HG02840 (cell line): ENCODE data around the gene SORBS2.

ENCODE experiments used
- ATAC-seq: cut with Tn5 transposase; IDR thresholded peaks from one replicate; pipeline ENCODE4 v1.9.1; 2021; ENCODE audit warnings: mild to moderate bottlenecking, moderate library complexity, moderate number of reproducible peaks; ENCODE audit not compliant: unreplicated experiment, low FRiP score

SORBS2 gene

DNA sequence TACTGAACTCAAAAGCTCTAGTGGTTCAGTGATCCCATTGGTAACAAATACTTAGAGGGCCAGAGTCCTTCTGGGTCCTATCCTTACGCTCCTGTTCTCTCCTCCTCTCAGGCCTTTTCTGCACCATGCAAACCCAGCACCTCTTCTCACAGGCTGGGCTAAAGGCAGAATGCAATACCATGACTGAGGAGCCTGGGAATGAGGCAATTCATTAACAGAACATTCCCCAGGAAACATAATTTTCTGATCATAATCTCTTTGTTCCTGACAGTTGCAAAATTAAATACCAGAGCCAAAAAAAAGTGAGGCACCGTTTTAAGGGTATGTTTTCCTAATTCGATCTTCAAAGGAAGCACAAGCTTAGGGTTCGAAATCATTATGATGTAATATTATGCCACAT lies 9.0 kb downstream of the SORBS2 start:
- ATAC-seq = no peak

DNA sequence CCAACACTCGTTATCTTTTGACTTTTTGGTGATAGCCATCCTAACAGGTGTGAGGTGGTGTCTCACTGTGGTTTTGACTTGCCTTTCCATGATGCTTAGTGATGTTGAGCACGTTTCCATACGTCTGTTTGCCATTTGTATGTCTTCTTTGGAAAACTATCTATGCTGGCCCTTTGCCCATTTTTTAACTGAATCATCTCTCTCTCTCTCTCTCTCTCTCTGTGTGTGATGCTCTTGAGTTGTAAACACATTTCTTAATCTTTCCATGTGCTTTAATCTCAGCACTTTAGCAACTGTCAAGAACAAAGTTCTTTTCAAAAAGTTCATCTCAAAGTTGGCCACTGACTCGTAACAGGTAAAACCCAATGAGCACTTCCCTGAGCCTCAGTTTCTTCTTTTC lies 10.5 kb downstream of the SORBS2 start:
- no peak for ATAC-seq

DNA sequence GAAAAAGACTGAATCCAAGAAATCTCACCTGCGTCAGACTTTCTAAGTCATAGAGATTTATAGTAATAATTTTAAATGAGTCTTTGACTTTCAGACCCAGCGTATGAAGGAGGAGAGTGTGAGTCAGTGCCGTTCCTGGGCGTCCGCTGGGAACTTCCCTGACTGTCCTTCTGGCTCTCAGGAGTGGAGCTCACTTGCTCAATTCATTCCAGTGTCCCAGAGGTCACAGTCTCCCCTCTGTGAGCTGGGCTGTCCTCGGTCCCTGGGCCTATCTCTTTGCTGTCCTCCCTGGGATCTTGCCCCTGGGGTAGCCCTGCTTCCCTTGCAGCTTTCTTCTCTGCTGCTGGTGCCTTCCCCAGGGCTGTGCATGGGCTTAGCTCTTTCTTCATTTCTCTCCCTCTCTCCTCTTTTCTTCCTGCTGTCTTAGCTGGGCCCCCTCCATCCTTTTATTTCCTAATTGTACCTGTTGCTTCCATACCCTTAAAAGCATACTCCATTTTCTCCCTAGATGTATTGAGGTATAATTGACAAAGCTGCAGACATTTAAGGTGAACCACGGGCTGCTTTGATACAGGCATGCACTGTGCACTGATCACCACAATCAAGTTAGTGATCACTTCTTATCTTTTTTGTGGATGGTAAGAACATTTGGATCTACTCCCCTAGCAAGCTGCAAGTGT lies 11.6 kb downstream of the SORBS2 start:
- ATAC-seq = no peak

DNA sequence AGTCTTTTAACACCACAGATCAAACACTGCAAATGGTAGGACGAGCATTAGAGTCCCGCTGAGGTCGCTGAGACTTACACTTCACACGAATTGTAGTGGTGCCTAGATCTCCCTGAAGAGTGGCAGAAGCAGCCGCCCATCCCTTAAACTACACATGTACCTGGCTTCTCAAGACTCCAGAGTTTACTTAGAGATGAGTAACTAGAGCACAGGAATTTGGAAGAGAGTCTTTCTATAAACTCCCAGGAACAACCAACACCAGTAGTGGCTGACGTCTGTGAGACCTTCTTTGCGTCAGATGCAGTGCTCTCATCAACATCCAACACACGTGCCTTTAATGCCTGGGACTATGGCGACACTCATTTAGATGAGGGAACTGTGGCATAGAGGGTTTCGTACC lies 12.6 kb downstream of the SORBS2 start:
- no peak for ATAC-seq

DNA sequence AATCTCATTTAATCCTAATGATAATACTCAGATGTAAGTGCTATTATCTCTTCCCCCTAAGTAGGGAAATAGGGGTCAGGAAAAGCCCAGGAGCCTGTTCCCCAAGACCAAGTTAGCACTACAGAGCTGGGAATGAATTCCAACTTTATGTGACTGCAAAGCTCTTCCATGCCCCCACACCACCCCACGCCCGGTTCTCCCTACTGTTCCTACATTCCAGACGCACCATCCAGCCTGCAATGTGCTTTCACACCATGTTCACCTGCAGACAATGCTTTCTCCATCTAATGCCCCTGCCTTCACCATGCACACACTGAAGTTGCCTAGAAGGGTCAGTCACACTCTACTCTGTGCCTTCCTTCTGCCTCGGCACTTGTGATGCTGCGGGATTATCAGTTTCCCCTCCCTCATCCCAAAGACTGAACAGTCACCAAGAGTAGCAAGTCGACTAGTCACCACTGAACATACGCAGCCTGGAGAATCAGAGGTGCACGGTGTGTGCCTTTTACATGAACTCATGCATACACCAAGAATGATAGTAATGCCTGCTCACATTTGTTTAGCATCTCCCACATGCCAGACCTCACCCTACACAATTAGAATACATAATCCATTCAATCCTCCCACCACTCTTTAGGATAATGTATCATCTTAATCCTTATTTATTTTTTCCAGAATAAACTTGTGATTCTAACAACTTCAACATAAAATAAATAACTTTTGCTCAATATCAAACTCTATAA lies 14.2 kb downstream of the SORBS2 start:
- ATAC-seq = no peak

DNA sequence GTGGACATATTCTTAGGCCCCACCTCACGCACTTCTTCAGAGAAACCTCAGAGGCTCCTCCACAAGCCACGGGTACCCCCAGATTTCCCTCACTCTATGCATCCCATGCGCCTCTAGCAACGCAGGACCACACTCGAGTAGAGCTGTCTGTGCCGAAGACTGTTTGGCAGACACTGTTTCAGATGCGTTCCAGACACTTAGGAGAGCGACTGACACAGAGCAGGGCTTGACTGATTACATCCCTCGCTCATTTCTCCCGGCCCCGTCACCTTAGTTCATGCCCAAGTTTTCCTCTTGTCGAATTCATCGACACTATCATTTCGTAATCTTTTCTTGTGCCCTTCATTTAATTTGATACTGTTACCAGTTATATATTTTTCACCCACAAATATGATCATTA lies 15.0 kb downstream of the SORBS2 start:
- no peak for ATAC-seq

DNA sequence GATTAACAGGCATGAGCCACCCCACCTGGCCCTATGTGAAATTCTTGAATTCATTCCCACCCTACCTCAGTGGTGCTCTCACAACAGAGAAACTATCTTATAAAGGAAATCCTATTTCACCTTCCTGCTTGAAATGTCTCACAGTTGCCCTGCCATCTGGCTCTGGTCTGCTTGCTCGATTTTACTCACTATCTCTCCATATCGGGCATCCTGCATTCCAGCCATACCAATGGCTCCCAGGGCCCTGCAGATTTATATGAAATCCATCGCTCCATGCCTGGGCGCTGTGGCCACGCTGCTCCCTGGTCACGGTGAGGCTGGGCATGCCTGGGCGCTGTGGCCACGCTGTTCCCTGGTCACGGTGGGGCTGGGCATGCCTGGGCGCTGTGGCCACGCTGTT lies 15.8 kb downstream of the SORBS2 start:
- no peak for ATAC-seq

DNA sequence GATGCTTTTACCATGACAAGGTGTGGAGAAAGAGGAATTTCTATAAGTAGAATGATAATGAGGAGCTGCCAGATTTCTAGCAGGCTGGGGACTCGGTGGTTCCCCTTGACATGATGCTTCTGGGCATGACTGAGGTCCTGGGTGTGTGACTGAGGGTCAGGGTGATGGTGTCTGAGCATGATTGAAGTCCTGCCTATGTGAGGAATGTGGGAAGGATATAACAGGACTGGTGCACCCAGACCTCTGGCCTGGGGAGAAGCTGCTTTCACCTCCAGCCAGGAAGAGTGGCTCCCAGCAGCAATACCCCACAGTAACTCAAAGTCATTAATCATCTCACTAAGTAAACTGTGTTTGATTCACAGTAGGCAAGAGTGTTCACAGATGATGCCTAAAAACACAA lies 17.4 kb downstream of the SORBS2 start:
- ATAC-seq = no peak

DNA sequence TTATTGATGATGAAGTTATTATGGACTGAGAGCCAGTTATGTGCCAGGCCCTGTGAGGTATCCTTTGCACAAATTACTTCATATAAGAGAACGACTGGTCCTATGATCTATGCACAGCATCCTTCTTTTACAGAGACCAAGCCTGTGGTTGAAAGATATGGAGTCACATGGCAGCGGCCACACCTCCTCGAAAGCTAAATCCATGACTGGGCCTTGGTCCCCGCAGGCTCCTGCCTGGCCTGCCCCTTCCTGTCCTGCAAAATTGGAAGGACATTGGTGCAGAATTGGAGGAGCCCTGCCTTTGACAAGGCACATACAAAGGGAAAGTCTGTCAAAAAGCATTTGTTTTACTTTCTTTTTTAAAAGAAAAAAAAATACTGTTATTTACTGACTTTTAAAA lies 18.3 kb downstream of the SORBS2 start:
- ATAC-seq = no peak

DNA sequence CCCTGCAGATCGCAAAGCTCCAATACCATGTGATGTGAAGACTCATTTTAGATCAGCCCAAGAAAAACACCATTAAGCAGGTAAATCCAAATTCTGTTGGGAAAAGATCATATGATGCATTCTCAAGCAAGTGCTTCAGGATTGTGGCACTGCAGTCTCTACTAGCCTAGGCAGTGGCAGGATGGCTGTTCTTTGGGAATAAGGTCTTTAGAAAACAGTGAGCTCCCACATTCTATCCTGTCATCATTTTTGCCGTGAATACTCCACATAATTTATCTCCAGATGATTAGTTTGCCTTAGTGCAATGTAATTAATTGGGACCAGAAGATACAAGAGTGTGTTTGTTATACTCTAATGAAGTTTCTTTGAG lies 18.9 kb downstream of the SORBS2 start:
- ATAC-seq = no peak

DNA sequence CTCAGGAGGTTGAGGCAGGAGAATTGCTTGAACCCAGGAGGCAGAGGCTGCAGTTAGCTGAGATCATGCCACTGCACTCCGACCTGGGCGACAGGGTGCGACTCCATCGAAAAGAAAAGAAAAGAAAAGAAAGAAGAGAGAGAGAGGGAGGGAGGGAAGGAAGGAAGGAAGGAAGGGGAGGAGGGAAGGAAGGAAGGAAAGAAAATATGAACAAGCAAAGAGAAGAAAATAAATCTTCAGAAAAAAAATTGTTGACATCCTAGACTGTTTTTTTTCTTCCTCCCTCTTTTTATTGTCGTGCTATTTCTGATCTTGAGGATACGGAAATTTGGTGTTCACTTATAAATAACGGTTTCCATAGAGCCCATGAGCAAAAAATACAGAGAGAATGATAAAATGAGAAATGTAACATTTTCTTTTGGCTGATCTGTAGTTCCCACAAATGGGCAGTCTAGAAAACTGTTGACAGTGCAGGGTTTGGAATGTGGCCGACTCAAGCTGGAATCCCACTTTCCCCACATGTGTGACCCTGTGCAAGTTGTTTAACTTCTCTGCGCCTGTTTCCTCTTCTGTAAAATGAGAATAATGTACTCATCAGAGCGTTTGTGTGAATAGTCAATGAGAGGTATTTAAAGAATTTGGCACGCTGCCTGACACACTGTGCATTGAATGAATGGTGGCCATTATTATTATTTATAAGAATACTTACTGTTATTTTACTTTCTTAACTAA lies 19.4 kb downstream of the SORBS2 start:
- no peak for ATAC-seq

DNA sequence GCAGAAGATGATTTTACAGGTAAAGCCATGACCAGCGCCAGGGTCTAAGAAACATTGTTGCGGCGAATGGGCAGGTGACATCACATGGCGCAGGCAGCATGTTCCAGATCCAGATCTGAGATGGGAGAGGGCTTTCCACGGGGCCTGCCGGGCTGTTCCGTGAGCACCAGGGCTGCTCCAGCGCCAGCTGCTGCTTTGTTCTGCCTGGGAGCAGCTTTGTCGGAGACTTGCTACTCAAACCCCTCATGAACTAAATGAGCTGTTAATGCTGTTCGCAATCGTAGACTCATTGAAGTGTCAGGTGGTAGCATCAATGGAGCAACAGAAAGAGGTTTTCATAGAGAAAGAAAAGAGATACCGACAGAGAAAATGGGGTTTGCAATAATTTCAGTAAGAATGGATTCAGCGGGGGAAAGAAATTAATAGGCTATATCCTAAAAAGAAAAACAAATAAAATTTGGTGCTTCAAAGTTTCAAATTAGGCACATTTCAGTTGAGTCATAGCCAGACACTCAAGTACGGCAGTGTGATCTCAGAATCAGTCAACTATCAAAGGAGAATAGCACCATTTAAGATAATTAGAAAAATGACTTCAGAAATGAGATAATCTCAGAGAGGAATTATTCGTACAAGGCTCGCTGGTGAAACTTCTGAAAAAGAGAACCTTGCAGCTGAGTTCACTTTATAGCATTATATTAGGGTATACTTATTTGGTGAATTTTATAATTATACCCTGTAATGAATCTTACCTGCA lies 23.9 kb downstream of the SORBS2 start:
- ATAC-seq = no peak

DNA sequence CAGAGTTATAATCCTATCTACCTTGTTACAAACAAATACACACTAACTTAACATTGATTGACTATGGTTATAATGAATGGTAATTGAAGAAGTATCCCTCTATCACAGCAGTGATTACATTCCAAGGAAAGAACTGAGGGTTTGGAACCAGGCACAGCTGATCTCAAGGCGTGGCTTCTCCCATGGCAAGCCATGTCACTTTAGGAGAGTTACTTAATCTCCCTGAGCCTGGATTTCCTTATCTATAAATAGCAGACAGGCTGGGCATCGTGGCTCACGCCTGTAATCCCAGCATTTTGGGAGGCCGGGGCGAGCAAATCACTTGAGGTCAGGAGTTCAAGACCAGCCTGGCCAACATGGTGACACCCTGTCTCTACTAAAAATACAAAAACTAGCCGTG lies 25.6 kb downstream of the SORBS2 start:
- ATAC-seq = no peak

DNA sequence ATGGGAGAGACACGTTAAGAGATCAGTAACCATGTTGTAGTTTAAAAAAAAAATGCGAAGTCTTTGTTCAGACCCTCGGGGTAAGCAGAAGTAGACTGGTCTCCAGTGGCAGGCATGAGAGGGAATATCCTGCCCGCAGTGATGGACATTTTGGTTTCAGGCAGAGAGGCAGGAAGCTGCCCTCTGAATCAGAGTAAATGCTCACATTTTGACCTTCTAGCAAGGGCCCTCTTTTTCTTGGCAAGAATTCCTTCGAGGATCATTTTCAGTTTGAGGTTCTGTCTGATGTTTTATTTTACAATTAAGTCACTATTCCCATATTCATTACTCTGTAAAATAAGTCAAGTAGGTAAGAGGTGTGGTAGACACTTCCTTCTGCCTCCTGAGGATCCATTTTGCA lies 28.4 kb downstream of the SORBS2 start:
- ATAC-seq = no peak

DNA sequence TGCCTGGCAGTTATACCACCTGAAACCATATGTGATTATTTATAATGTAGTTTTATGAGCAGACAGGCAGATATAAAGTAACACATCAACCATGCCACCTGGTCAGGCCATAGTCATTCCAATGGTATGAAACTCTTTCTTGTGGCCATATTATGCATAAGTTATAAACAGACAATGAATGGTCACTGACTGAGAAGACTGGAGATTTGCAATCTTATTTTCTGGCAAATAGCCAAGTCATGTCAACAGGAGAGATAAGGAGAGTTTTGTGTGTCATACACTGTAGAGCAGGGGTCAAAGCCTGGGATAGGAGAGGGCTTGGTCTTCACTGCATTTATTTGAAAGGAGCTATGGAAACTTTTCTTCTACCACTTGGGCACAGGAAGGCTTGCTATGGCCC lies 29.5 kb downstream of the SORBS2 start:
- no peak for ATAC-seq

DNA sequence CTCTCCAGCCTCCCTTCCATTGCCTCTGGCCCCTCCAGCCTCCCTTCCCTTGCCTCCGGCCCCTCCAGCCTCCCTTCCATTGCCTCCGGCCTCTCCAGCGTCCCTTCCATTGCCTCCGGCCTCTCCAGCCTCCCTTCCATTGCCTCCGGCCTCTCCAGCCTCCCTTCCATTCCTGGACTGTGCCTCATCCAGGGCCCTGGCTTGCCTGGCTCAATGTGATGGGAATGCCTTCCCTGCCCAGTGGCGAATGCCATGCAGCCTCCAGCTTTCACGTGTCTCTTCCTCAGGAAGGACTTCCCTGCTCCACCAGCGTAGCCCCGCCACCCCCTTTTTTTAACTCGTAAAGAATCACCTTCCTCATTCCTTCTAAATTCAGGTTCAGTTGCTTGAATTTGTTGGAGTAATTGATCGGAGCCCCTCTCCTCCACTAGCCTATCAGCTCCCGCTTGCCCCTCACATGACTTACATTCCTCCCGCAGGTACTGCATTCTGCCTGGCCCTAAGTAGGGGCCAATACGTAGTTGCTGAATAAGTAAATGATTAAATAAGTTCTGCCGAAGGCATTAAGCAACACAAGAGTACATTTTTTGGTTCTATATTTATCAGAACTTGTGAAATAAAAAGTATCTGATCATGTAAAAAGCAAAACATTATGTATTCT lies 30.3 kb downstream of the SORBS2 start:
- no peak for ATAC-seq

DNA sequence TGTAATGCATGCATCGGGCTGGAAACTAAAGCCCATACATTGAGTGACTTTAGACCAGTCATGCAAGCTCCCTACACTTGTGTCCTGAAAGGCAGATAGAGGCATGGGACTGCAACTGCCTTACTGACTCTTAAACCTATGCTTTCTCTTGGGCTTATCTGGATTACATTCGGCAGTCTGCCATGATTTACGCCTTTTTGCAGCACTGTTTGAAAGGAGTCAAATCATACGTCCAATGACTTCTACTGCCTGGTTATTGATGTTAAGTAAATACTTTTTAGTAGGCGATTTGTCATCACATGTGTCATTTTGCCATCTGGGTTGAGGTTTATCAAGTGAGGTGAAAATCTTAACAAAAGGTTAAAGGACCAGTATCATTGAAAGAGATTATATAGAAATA lies 31.5 kb downstream of the SORBS2 start:
- no peak for ATAC-seq

DNA sequence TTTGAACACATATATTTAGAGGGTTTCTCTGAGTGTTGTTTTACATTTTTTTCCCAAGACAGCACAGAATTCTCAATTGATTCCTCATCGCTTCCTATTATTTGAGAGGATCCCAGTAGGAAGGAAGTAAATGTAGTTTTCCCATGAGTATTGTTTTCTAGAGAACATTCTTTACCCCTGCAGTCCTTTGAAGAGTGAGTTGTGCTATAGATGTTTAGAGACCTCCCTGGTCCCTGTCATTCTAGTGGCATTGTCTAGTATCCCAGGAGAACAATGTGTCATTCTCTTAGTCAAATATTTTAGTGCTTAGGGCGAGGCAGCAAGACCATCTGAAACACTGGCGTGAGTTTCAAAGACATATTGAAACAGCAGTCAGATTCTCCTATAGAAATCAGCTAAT lies 32.5 kb downstream of the SORBS2 start:
- ATAC-seq = no peak

DNA sequence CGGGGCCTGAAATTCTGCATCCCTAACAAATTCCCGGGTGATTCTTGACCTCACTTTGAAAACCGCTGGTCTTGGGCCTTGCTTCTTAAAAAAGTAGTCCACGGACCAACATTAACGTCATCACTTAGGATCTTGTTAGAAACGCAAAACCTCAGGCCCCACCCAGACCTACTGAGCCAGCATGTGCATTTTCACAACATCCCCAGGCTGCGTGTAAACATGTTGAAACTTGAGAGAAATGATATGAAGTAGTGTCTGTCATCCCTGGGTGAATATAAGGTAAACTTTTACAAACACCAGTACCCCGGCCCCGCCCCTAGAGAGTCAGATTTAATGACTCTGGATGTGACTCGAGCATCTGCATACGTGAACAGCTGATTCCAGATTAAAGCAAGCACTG lies 33.7 kb downstream of the SORBS2 start:
- no peak for ATAC-seq

DNA sequence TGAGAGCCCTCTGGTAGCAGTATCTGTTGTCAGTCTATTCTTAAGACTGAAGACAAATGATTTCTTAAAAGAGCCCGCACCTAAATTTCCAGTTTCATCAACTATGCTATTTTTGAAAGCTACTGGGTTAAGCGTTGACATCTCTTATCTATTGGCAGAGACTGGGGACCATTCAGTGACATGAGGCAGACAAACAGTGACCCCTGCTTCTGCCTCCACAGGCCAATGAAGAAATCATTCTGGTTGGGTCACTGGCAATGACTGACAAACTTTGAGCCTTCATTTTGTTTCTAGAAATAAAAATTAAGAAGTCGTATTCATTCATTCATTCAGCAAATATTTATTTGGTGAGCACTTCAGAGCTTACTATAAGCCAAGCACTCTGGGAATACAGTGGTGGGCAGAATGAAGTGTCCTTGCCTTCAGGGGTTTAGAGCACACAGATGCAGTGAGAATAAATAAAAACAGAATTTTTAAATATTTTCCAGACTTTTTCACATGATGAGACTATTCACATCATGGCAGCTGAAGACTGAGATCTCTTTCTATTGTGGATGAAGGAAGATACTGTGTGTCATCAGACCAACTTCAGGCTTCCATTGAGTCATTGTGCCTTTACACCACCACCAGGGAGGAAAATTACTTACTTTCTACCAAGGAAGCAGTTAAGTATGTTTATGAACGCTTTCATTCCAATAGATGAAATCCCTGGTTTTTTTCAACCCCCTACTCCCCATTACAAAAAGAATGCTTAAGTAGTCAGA lies 36.0 kb downstream of the SORBS2 start:
- ATAC-seq = no peak
